GM12878 (cell line): ENCODE data around the gene NLGN1. TPM values are rescaled to one million over a fixed set of nuclear protein-coding genes. Genes with fewer than 3 reads are reported as not detected.

Source experiments
- ATAC-seq: fragments of 200-7000 bp; cut with Tn5 transposase; 3 replicates; pipeline ENCODE4 v1.9.1; 2020; ENCODE audit warnings: mild to moderate bottlenecking, moderate library complexity
- BruUV-seq: library from RNA; stranded (reverse); fragments of 400-500 nt; replicated peaks from 2 replicates; lab custom pipeline; 2021; lab: Mats Ljungman, UMichigan
- CTCF ChIA-PET: fragments of 300-600 bp; sonication (Branson Sonifier 250); formaldehyde crosslinking; extraction: SDS; loops from one replicate; lab custom pipeline; 2021; ENCODE audit warnings: inconsistent platforms; lab: Yijun Ruan, JAX
- POLR2A ChIA-PET: fragments of 350-600 bp; formaldehyde crosslinking; extraction: SDS; loops from one replicate; lab custom pipeline; 2021; ENCODE audit warnings: inconsistent platforms; lab: Charles Lee
- RAD21 ChIA-PET: fragments of 300-600 bp; sonication (Branson Sonifier 250); formaldehyde crosslinking; loops from one replicate; lab custom pipeline; 2023; ENCODE audit warnings: antibody characterized with exemption; ENCODE audit not compliant: unreplicated experiment; lab: Charles Lee
- SMC1A ChIA-PET: fragments of 300-600 bp; sonication (Branson Sonifier 250); formaldehyde crosslinking; loops from one replicate; lab custom pipeline; 2023; ENCODE audit not compliant: unreplicated experiment, uncharacterized antibody; lab: Charles Lee
- DNase-seq: peaks from one replicate; pipeline ENCODE4 v3.0.0-alpha.2; 2011; ENCODE audit warnings: low read depth, low spot score
- FAIRE-seq: peaks from 3 replicates; lab custom pipeline; 2011; peaks lifted over from hg19 to GRCh38; lab: Jason Lieb, UNC
- H2AFZ ChIP-seq: 2 replicates; pipeline ENCODE4 v1.6.0; 2011; ENCODE audit warnings: low read depth, low read length, control low read depth; ENCODE audit not compliant: control insufficient read depth
- H3K27ac ChIP-seq: 2 replicates; pipeline ENCODE4 v1.5.1; 2011; ENCODE audit warnings: control low read depth; ENCODE audit not compliant: control insufficient read depth, insufficient read depth
- H3K27me3 ChIP-seq, 2 experiments: replicated peaks in 1 of 2; 2 replicates each; pipeline versions ENCODE4 v1.6.0 to v1.6.1; 2011; ENCODE audit warnings: low read length in 1 of 2; ENCODE audit not compliant: control insufficient read depth in 2 of 2, insufficient read depth in 2 of 2
- H3K36me3 ChIP-seq, 2 experiments: 2 replicates each; pipeline ENCODE4 v1.5.1; 2011; ENCODE audit warnings: low read length in 1 of 2; ENCODE audit not compliant: control insufficient read depth in 2 of 2, insufficient read depth in 2 of 2
- H3K4me1 ChIP-seq: 2 replicates; pipeline ENCODE4 v1.6.1; 2011; ENCODE audit warnings: mild to moderate bottlenecking, low read length, moderate library complexity, mixed read lengths; ENCODE audit not compliant: control insufficient read depth, insufficient read depth
- H3K4me2 ChIP-seq: 2 replicates; pipeline ENCODE4 v1.6.0; 2011; ENCODE audit warnings: control low read depth; ENCODE audit not compliant: control insufficient read depth, insufficient read depth
- H3K4me3 ChIP-seq: fragments of 200-600 bp; sonication (generic); 2 replicates; pipeline ENCODE4 v1.5.1; 2016
- H3K79me2 ChIP-seq: 2 replicates; pipeline ENCODE4 v1.6.0; 2011; ENCODE audit warnings: low read length; ENCODE audit not compliant: control insufficient read depth, insufficient read depth
- H3K9ac ChIP-seq: 2 replicates; pipeline ENCODE4 v1.8.0; 2011; ENCODE audit warnings: low read length, control low read depth, mixed read lengths; ENCODE audit not compliant: control insufficient read depth, insufficient read depth
- H3K9me3 ChIP-seq: replicated peaks from 3 replicates; pipeline ENCODE4 v1.5.1; 2011; ENCODE audit warnings: mild to moderate bottlenecking, low read length; ENCODE audit not compliant: control insufficient read depth, insufficient read depth
- H4K20me1 ChIP-seq: 2 replicates; pipeline ENCODE4 v1.6.0; 2011; ENCODE audit not compliant: control insufficient read depth, insufficient read depth
- DPF2 ChIP-seq: fragments of 450-650 bp; IDR thresholded peaks from 2 replicates; pipeline ENCODE4 v1.6.1; 2017; ENCODE audit warnings: mild to moderate bottlenecking
- FOXM1 ChIP-seq: IDR thresholded peaks from 2 replicates; pipeline ENCODE4 v1.6.1; 2012; ENCODE audit warnings: low read depth, mild to moderate bottlenecking, inconsistent platforms, low read length, moderate library complexity
- HCFC1 ChIP-seq: fragments of 150-350 bp; IDR thresholded peaks from 2 replicates; pipeline ENCODE4 v1.6.1; 2014; ENCODE audit warnings: low read length
- MLLT1 ChIP-seq: fragments of 450-650 bp; IDR thresholded peaks from 2 replicates; pipeline ENCODE4 v1.6.1; 2016; ENCODE audit warnings: mild to moderate bottlenecking
- REST ChIP-seq: IDR thresholded peaks from 2 replicates; pipeline ENCODE4 v1.6.1; 2012; ENCODE audit warnings: mild to moderate bottlenecking, low read depth, low read length
- RUNX3 ChIP-seq: IDR thresholded peaks from 2 replicates; pipeline ENCODE4 v1.6.1; 2012; ENCODE audit warnings: low read length, inconsistent platforms
- SIX5 ChIP-seq: IDR thresholded peaks from 2 replicates; pipeline ENCODE4 v1.6.1; 2011; ENCODE audit warnings: mild to moderate bottlenecking, low read depth, low read length, moderate library complexity; ENCODE audit not compliant: severe bottlenecking
- TARDBP ChIP-seq: IDR thresholded peaks from 2 replicates; pipeline ENCODE4 v1.6.1; 2016; ENCODE audit warnings: borderline replicate concordance
- USF1 ChIP-seq: IDR thresholded peaks from 2 replicates; pipeline ENCODE4 v1.6.1; 2011; ENCODE audit warnings: borderline replicate concordance, low read depth, mild to moderate bottlenecking, moderate library complexity, mixed read lengths, low read length; ENCODE audit not compliant: insufficient read depth; ENCODE audit errors: extremely low read length
- ZBED1 ChIP-seq: IDR thresholded peaks from 2 replicates; pipeline ENCODE4 v1.6.1; 2016; ENCODE audit warnings: borderline replicate concordance
- ZBTB40 ChIP-seq: fragments of 450-650 bp; IDR thresholded peaks from 2 replicates; pipeline ENCODE4 v1.6.1; 2016; ENCODE audit warnings: mild to moderate bottlenecking, moderate library complexity, borderline replicate concordance
- ZNF24 ChIP-seq: fragments of 450-650 bp; IDR thresholded peaks from 2 replicates; pipeline ENCODE4 v1.6.1; 2017; ENCODE audit warnings: antibody characterized with exemption, mild to moderate bottlenecking
- in situ Hi-C: fragments of 300-500 bp; cut with MboI; formaldehyde crosslinking; loops from 9 replicates; pipeline ENCODE4 v1.14.3; 2018; ENCODE audit warnings: mixed read lengths
- intact Hi-C: fragments of 100-400 bp; cut with micrococcal nuclease; formaldehyde crosslinking; loops from one replicate; pipeline ENCODE4 v1.14.2; 2022; ENCODE audit not compliant: unreplicated experiment
- polyA plus RNA-seq, 11 experiments: library from polyadenylated mRNA; depleted of rRNA in 4 of 11; unstranded in 6 of 11; stranded (reverse) in 5 of 11; fragments of >200 nt; fragmentation: Nextera tagmentation in 4 of 11; fragmentation: Illumina TruSeq in 1 of 11; extraction: Ambion mirVana in 4 of 11; extraction: Trizol in 1 of 11; gene quantifications; 1 replicate in 1 of 11; 2 replicates in 10 of 11; pipeline versions ENCODE4 v1.2.1 to v1.2.3, GENCODE V29; 2011 to 2016; ENCODE audit warnings: inconsistent platforms in 2 of 11, missing spikeins in 2 of 11, low read depth in 1 of 11
- total RNA-seq, 4 experiments: library from RNA; depleted of rRNA in 3 of 4; stranded (reverse); fragments of >200 nt in 3 of 4; fragmentation: Illumina TruSeq in 1 of 4; extraction: Trizol in 1 of 4; gene quantifications; 2 replicates each; pipeline versions ENCODE4 v1.2.1 to v1.2.3, GENCODE V29; 2013 to 2021

NLGN1 gene
- total and polyA plus RNA-seq, 10 of the 15 experiments (the other 5 are each of a cell fraction or from before 2014, with no cell fraction given), result not detected

GRCh38 chr3:174193604-174194003, 796.1 kb downstream of the NLGN1 start:
- POLR2A ChIA-PET, result no interaction called here
- in situ Hi-C loops, result no loop called here
- Histone ChIP-seq H4K20me1 (no peaks in the 10 kb centered on the region), H3K4me1 (no peaks in the 10 kb centered on the region), H3K27me3 (no peaks in the 10 kb centered on the region), H3K79me2 (no peaks in the 10 kb centered on the region), H3K4me2 (no peak overlapping the region), H3K9ac (no peak overlapping the region), H3K4me3 (no peak overlapping the region), H3K27ac (no peak overlapping the region), H2AFZ (no peak overlapping the region), H3K9me3 (no peaks in the 10 kb centered on the region), H3K36me3 (no peaks in the 10 kb centered on the region)
- RAD21 ChIA-PET, result no interaction called here
- DNase-seq (no peak), ATAC-seq (no peak), FAIRE-seq (no peak)
- CTCF ChIA-PET, result no interaction called here
- SMC1A ChIA-PET, result no interaction called here
- BruUV-seq, result no TSS peak
- intact Hi-C loops, result no loop called here
- TF ChIP-seq RUNX3, result no peak
- no peak for TF ChIP-seq ZNF24
- TF ChIP-seq TARDBP, result no peak
- TF ChIP-seq MLLT1, result no peak
- no peak for TF ChIP-seq REST
- no peak for TF ChIP-seq DPF2
- no peak for TF ChIP-seq ZBTB40
- TF ChIP-seq SIX5, result no peak
- no peak for TF ChIP-seq FOXM1
- no peak for TF ChIP-seq ZBED1
- no peak for TF ChIP-seq HCFC1
- no peak for TF ChIP-seq USF1
